Neutrophil (primary cell): Measurements from ENCODE around the gene QSOX1.

Source experiments
- H3K27ac ChIP-seq: fragments of 200-600 bp; sonication (generic); 2 replicates; pipeline ENCODE4 v1.5.1; 2016; ENCODE audit warnings: mild to moderate bottlenecking, moderate library complexity
- H3K27me3 ChIP-seq: fragments of 200-600 bp; sonication (generic); 2 replicates; pipeline ENCODE4 v1.6.0; 2016; ENCODE audit warnings: mild to moderate bottlenecking
- H3K36me3 ChIP-seq: fragments of 200-600 bp; sonication (generic); 2 replicates; pipeline ENCODE4 v1.5.1; 2017
- H3K4me1 ChIP-seq, 2 experiments: fragments of 200-600 bp in 1 of 2; sonication (generic) in 1 of 2; 1 replicate in 1 of 2; 2 replicates in 1 of 2; pipeline versions ENCODE4 v1.5.1 to v1.6.1; 2013 to 2016; ENCODE audit warnings: low read depth in 1 of 2, low read length in 1 of 2, mild to moderate bottlenecking in 1 of 2, moderate library complexity in 1 of 2; ENCODE audit not compliant: control insufficient read depth in 1 of 2, insufficient read depth in 1 of 2
- H3K4me3 ChIP-seq, 2 experiments: fragments of 200-600 bp in 1 of 2; sonication (generic) in 1 of 2; 1 replicate in 1 of 2; 2 replicates in 1 of 2; pipeline ENCODE4 v1.5.1; 2013 to 2016; ENCODE audit warnings: low read depth in 1 of 2, low read length in 1 of 2, mild to moderate bottlenecking in 1 of 2, moderate library complexity in 1 of 2
- H3K9me3 ChIP-seq: fragments of 200-600 bp; sonication (generic); 2 replicates; pipeline ENCODE4 v1.5.1; 2016
- TF ChIP-seq, protein P1 (sequence below): fragments of 200-600 bp; sonication (generic); IDR thresholded peaks from 2 replicates; pipeline ENCODE4 v1.5.1; 2016; ENCODE audit warnings: antibody characterized with exemption

Gene QSOX1

DNA sequence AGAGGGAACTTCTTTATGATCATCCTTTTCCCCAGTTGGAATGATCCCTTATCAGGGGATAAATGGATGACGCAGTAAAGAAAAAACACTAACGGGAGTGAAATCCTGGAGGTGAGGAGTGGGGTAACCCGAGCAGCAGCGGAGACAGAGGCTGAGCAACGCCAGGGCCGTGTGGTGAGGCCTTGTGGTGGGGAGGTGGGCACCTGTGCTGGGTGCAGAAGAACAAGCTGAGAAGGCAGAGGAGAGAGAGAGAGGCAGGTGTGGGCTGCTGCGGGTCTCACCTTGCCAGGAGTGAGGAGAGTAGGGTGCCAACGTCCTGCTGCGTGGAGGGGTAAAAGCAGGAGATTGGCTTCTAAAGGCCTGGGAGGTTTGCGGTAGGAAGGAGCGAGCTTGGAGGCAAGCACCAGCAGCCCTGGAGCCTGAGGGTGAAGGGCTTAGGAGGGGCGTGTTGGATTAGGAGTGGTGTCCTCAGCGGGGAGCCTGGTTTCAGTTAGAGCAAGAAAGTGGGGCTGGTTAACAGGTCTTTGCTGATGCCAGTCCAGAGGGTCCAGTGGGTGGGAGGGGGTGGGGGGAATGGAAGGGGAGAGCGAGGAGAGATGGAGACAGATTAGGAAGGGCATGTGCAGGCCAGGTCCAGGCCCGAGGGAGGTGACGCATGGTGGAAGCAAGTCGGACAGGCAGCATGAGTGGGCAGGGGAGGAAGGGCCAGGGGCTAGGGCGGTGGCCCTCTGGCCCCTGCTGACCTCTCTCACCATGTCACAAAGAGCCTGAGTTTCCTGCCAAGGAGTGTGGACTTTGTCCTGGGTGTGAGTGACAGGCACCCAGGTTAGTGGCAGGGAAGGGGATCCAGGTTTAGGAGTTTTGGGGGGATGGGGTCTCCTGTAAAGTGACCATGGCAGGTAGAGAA is 38.7 kb downstream of the QSOX1 start:
- H3K27ac ChIP-seq, result no peak overlapping the region
- H3K4me1 ChIP-seq, result peaks cover 10 to 15% of the 10 kb centered on the region in 2 experiments
- no peaks in the 10 kb centered on the region for H3K9me3 ChIP-seq
- TF ChIP-seq, protein P1, sequence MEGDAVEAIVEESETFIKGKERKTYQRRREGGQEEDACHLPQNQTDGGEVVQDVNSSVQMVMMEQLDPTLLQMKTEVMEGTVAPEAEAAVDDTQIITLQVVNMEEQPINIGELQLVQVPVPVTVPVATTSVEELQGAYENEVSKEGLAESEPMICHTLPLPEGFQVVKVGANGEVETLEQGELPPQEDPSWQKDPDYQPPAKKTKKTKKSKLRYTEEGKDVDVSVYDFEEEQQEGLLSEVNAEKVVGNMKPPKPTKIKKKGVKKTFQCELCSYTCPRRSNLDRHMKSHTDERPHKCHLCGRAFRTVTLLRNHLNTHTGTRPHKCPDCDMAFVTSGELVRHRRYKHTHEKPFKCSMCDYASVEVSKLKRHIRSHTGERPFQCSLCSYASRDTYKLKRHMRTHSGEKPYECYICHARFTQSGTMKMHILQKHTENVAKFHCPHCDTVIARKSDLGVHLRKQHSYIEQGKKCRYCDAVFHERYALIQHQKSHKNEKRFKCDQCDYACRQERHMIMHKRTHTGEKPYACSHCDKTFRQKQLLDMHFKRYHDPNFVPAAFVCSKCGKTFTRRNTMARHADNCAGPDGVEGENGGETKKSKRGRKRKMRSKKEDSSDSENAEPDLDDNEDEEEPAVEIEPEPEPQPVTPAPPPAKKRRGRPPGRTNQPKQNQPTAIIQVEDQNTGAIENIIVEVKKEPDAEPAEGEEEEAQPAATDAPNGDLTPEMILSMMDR, result no peak
- H3K27me3 ChIP-seq, result no peaks in the 10 kb centered on the region
- no peak overlapping the region for H3K4me3 ChIP-seq
- H3K36me3 ChIP-seq, result peaks cover 100% of the 10 kb centered on the region

DNA sequence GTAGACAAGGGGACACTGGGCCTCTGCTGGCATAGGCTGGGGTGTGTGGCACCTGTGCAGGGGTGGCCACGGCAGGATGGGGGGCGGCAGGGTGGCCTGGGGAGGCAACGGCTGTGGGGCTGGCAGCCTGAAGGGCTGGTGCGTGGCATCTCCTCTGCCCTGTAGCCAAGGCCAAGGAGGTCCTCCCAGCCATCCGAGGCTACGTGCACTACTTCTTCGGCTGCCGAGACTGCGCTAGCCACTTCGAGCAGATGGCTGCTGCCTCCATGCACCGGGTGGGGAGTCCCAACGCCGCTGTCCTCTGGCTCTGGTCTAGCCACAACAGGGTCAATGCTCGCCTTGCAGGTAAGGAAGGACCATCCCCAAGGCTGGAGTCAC is 39.4 kb downstream of the QSOX1 start:
- no peak overlapping the region for H3K4me3 ChIP-seq
- H3K27me3 ChIP-seq, result no peaks in the 10 kb centered on the region
- H3K9me3 ChIP-seq, result no peaks in the 10 kb centered on the region
- TF ChIP-seq, protein P1, result no peak
- H3K27ac ChIP-seq, result no peak overlapping the region
- H3K4me1 ChIP-seq, result peaks cover 7 to 8% of the 10 kb centered on the region in 2 experiments
- H3K36me3 ChIP-seq, result peaks cover 100% of the 10 kb centered on the region

DNA sequence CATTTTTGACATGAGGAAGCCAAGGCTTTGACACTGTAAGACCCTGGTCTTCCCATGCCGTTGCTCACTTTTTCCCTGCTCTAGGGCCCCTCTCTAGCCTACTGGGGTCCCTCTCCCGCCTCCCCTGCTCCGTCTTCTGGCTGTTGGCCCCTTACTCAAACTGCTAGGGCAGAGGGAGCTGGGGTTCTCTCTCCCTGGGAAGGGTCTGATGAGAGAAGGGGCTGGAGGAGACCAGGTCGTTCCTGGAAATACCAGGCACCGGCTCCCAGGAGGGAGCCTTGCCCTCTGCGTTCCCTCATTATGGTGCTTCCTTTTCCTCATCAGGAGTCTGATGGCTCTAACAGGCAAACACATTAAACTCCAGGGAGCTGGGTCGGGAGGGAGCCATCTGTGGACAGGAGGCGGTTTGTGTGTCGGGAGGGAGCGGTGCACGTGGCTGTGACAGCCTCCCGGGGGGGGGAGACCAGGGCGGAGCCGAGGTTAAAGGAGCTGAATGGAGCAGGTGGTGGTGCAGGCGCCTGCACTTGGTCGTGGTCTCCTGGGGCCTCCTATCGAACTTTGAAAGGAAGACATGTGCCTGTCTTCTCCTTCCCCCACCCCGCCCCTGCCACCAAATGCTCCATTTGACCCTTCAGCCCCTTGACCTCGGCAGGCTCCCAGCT is 40.0 kb downstream of the QSOX1 start:
- Histone ChIP-seq H3K4me3 (no peak overlapping the region), H3K27me3 (no peaks in the 10 kb centered on the region), H3K36me3 (peaks cover 100% of the 10 kb centered on the region), H3K27ac (no peak overlapping the region), H3K9me3 (no peaks in the 10 kb centered on the region), H3K4me1 (peaks cover 7% of the 10 kb centered on the region in 2 experiments)
- TF ChIP-seq, protein P1, result no peak

DNA sequence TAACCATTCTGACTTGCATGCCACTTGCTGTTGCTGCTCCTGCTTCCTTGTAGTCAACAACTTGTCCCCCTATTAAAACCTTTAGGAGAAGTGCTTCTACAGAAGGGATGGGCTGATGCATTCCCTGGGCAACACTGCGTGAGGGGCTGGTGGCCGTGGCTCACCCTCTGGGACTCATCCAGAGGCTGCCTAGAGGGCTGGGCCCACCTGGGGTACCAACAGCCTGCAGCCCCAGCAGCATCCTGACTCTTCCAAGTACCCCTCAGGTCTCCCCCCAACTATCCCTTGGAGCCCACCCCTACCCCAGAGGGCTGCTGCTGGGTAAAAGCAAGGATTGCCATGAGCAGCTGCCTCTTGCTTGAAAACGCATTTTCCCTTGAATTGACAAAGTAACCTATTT is 40.7 kb downstream of the QSOX1 start:
- TF ChIP-seq, protein P1, result no peak
- H3K27ac ChIP-seq, result no peak overlapping the region
- no peaks in the 10 kb centered on the region for H3K9me3 ChIP-seq
- no peak overlapping the region for H3K4me3 ChIP-seq
- H3K36me3 ChIP-seq, result peaks cover 100% of the 10 kb centered on the region
- H3K27me3 ChIP-seq, result no peaks in the 10 kb centered on the region
- peaks cover 7% of the 10 kb centered on the region in 2 experiments for H3K4me1 ChIP-seq

DNA sequence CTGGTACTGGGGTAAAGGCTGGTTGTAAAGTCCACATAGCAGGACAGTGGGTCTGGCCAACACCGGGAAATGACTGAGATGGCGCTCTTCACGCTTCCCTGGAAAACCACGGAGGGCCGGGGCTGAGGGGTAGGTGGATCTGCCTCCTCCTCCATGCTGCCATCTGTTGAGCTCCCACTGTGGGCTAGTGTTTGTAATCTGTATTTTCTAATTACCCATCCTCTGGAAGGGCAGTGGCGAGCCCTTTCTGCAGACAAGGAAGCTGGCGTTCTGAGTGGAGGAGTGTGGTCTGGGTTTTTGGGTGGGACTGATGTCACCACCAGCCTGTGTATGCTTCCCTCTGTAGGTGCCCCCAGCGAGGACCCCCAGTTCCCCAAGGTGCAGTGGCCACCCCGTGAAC is 41.2 kb downstream of the QSOX1 start:
- Histone ChIP-seq H3K27me3 (no peaks in the 10 kb centered on the region), H3K4me1 (peaks cover 7% of the 10 kb centered on the region in 2 experiments), H3K27ac (no peak overlapping the region), H3K4me3 (no peak overlapping the region), H3K36me3 (peaks cover 100% of the 10 kb centered on the region), H3K9me3 (no peaks in the 10 kb centered on the region)
- TF ChIP-seq, protein P1, result no peak
